ENCODE measurements around the gene CCDC138. TPM values are rescaled to one million over a fixed set of nuclear protein-coding genes. Genes with fewer than 3 reads are reported as not detected.

CCDC138 gene
- total RNA-seq, 2 donors from 2014 or later: 1.1 to 4.5 TPM

GRCh38 chr2:108805782-108806181 is 19.2 kb downstream of the CCDC138 start:
- DNase-seq (ENCODE audit: low spot score): no peak
- no peak overlapping the region for H3K27ac ChIP-seq
- H3K4me1 ChIP-seq (ENCODE audit: control insufficient read depth in 1 of 2, low read depth in 2 of 2): no peaks in the 10 kb centered on the region
- TF ChIP-seq CTCF (IDR thresholded peaks at IDR 0.05): no peak
- H3K27me3 ChIP-seq (replicated peaks; ENCODE audit: insufficient read depth): no peaks in the 10 kb centered on the region
- ATAC-seq (ENCODE audit: insufficient number of reproducible peaks, low FRiP score, low read depth): no peak
- H3K4me3 ChIP-seq: no peak overlapping the region
- H3K9me3 ChIP-seq: peaks cover 6% of the 10 kb centered on the region
- H3K36me3 ChIP-seq: peaks cover 4% of the 10 kb centered on the region

GRCh38 chr2:108806371-108807113 is 20.0 kb downstream of the CCDC138 start:
- no peak for DNase-seq (ENCODE audit: low spot score)
- H3K4me1 ChIP-seq (ENCODE audit: control insufficient read depth in 1 of 2, low read depth in 2 of 2): no peaks in the 10 kb centered on the region
- ATAC-seq (ENCODE audit: insufficient number of reproducible peaks, low FRiP score, low read depth): no peak
- peaks cover 4% of the 10 kb centered on the region for H3K36me3 ChIP-seq
- no peak overlapping the region for H3K27ac ChIP-seq
- no peak for TF ChIP-seq CTCF (IDR thresholded peaks at IDR 0.05)
- H3K4me3 ChIP-seq: no peak overlapping the region
- H3K9me3 ChIP-seq: peaks cover 6% of the 10 kb centered on the region
- H3K27me3 ChIP-seq (replicated peaks; ENCODE audit: insufficient read depth): no peaks in the 10 kb centered on the region

GRCh38 chr2:108809936-108810335 is 23.4 kb downstream of the CCDC138 start:
- ATAC-seq (ENCODE audit: insufficient number of reproducible peaks, low FRiP score, low read depth) (no peak), DNase-seq (ENCODE audit: low spot score) (no peak)
- no peak for TF ChIP-seq CTCF (IDR thresholded peaks at IDR 0.05)
- Histone ChIP-seq H3K9me3 (peaks cover 6% of the 10 kb centered on the region), H3K36me3 (no peaks in the 10 kb centered on the region), H3K4me3 (no peak overlapping the region), H3K4me1 (ENCODE audit: control insufficient read depth in 1 of 2, low read depth in 2 of 2) (no peaks in the 10 kb centered on the region), H3K27ac (no peak overlapping the region), H3K27me3 (replicated peaks; ENCODE audit: insufficient read depth) (no peaks in the 10 kb centered on the region)

- no peak overlapping the region for H3K4me3 ChIP-seq
- no peak for DNase-seq (ENCODE audit: low spot score)
- no peaks in the 10 kb centered on the region for H3K27me3 ChIP-seq (replicated peaks; ENCODE audit: insufficient read depth)
- ATAC-seq (ENCODE audit: insufficient number of reproducible peaks, low FRiP score, low read depth): no peak
- no peaks in the 10 kb centered on the region for H3K4me1 ChIP-seq (ENCODE audit: control insufficient read depth in 1 of 2, low read depth in 2 of 2)
- H3K27ac ChIP-seq: no peak overlapping the region
- peaks cover 6% of the 10 kb centered on the region for H3K9me3 ChIP-seq
- peaks cover 2% of the 10 kb centered on the region for H3K36me3 ChIP-seq
- no peak for TF ChIP-seq CTCF (IDR thresholded peaks at IDR 0.05)
Observed at GRCh38 chr2:108810993-108811957, 24.7 kb downstream of the CCDC138 start.

- Histone ChIP-seq H3K27me3 (replicated peaks; ENCODE audit: insufficient read depth) (no peaks in the 10 kb centered on the region), H3K4me3 (no peak overlapping the region), H3K9me3 (peaks cover 6% of the 10 kb centered on the region), H3K27ac (no peak overlapping the region), H3K36me3 (peaks cover 6% of the 10 kb centered on the region), H3K4me1 (ENCODE audit: control insufficient read depth in 1 of 2, low read depth in 2 of 2) (no peaks in the 10 kb centered on the region)
- no peak for TF ChIP-seq CTCF (IDR thresholded peaks at IDR 0.05)
- ATAC-seq (ENCODE audit: insufficient number of reproducible peaks, low FRiP score, low read depth) (no peak), DNase-seq (ENCODE audit: low spot score) (no peak)
Observed at GRCh38 chr2:108813732-108814131, 27.2 kb downstream of the CCDC138 start.

Measured in thoracic aorta (tissue), 2 donors.